PFSK-1 (cell line): Measurements from ENCODE around the gene IFT80.

Source experiments
- FOXP2 ChIP-seq: optimal IDR thresholded peaks from 2 replicates; pipeline ENCODE3; 2011; ENCODE audit warnings: borderline replicate concordance, control low read depth, inconsistent platforms; ENCODE audit not compliant: insufficient read depth; ENCODE audit errors: extremely low read length, extremely low read depth
- POLR2AphosphoS5 ChIP-seq: IDR thresholded peaks from 2 replicates; pipeline ENCODE4 v1.6.1; 2012; ENCODE audit warnings: low read depth, mild to moderate bottlenecking, control low read depth, low read length, moderate library complexity
- REST ChIP-seq, 2 experiments: IDR thresholded peaks; 2 replicates each; pipeline versions ENCODE4 v1.6.1 to v1.8.0; 2011 to 2012; ENCODE audit warnings: low read depth in 2 of 2, low read length in 2 of 2, control low read depth in 1 of 2, inconsistent platforms in 1 of 2, mild to moderate bottlenecking in 1 of 2, moderate library complexity in 1 of 2; ENCODE audit not compliant: insufficient read depth in 1 of 2
- SIN3A ChIP-seq: IDR thresholded peaks from 2 replicates; pipeline ENCODE4 v1.6.1; 2012; ENCODE audit warnings: mild to moderate bottlenecking, low read length, moderate library complexity, borderline replicate concordance; ENCODE audit not compliant: insufficient read depth
- TAF1 ChIP-seq: IDR thresholded peaks from 2 replicates; pipeline ENCODE4 v1.6.1; 2012; ENCODE audit warnings: low read length, control low read depth, borderline replicate concordance; ENCODE audit not compliant: insufficient read depth

Gene IFT80

GRCh38 chr3:160343132-160343531, 55.9 kb downstream of the IFT80 start:
- TF ChIP-seq SIN3A (no peak), REST (IDR thresholded peaks at IDR 0.05; ENCODE audit: insufficient read depth in 1 of 2, low read depth in 2 of 2, low read length in 2 of 2) (no peak), TAF1 (no peak), POLR2AphosphoS5 (no peak), FOXP2 (no peak)

- TF ChIP-seq SIN3A, result no peak
- TF ChIP-seq FOXP2, result no peak
- no peak for TF ChIP-seq TAF1
- TF ChIP-seq REST (IDR thresholded peaks at IDR 0.05; ENCODE audit: insufficient read depth in 1 of 2, low read depth in 2 of 2, low read length in 2 of 2), result no peak
- TF ChIP-seq POLR2AphosphoS5, result no peak
Measured at GRCh38 chr3:160340351-160340750, 58.7 kb downstream of the IFT80 start.

GRCh38 chr3:160331127-160331937, 67.7 kb downstream of the IFT80 start:
- TF ChIP-seq TAF1 (no peak), POLR2AphosphoS5 (no peak), FOXP2 (no peak), REST (IDR thresholded peaks at IDR 0.05; ENCODE audit: insufficient read depth in 1 of 2, low read depth in 2 of 2, low read length in 2 of 2) (no peak), SIN3A (no peak)

GRCh38 chr3:160330690-160331089, 68.3 kb downstream of the IFT80 start:
- no peak for TF ChIP-seq FOXP2
- no peak for TF ChIP-seq SIN3A
- TF ChIP-seq REST (IDR thresholded peaks at IDR 0.05; ENCODE audit: insufficient read depth in 1 of 2, low read depth in 2 of 2, low read length in 2 of 2), result no peak
- no peak for TF ChIP-seq TAF1
- TF ChIP-seq POLR2AphosphoS5, result no peak

GRCh38 chr3:160330109-160330508, 68.9 kb downstream of the IFT80 start:
- no peak for TF ChIP-seq REST (IDR thresholded peaks at IDR 0.05; ENCODE audit: insufficient read depth in 1 of 2, low read depth in 2 of 2, low read length in 2 of 2)
- no peak for TF ChIP-seq TAF1
- no peak for TF ChIP-seq FOXP2
- TF ChIP-seq POLR2AphosphoS5, result no peak
- no peak for TF ChIP-seq SIN3A
